Endothelial cell of umbilical vein (primary cell): Measurements from ENCODE around the gene FSTL4. TPM values are rescaled to one million over a fixed set of nuclear protein-coding genes. Genes with fewer than 3 reads are reported as not detected.

Experiments used
- BruUV-seq: library from RNA; stranded (reverse); fragments of 400-500 nt; replicated peaks from 2 replicates; lab custom pipeline; 2021; lab: Mats Ljungman, UMichigan
- CTCF ChIA-PET: fragments of 300-600, 350-600 bp; sonication (Branson Sonifier 250); formaldehyde crosslinking; loops from one replicate; lab custom pipeline; 2021; ENCODE audit warnings: antibody characterized with exemption, inconsistent platforms; lab: Charles Lee
- POLR2A ChIA-PET: fragments of 300-600, 350-600 bp; sonication (Branson Sonifier 250); formaldehyde crosslinking; loops from one replicate; lab custom pipeline; 2021; ENCODE audit warnings: antibody characterized with exemption, inconsistent platforms; lab: Charles Lee
- DNase-seq: peaks from one replicate; pipeline ENCODE4 v3.0.0-alpha.2; 2011; ENCODE audit warnings: low read depth, low spot score
- FAIRE-seq: peaks from 2 replicates; lab custom pipeline; 2011; peaks lifted over from hg19 to GRCh38; lab: Jason Lieb, UNC
- H2AFZ ChIP-seq: 2 replicates; pipeline ENCODE4 v1.6.0; 2012; ENCODE audit warnings: low read depth, low read length, control low read depth, inconsistent platforms
- H3K27ac ChIP-seq: 2 replicates; pipeline ENCODE4 v1.5.1; 2011; ENCODE audit warnings: low read depth, mild to moderate bottlenecking, control low read depth, low read length, moderate library complexity; ENCODE audit not compliant: insufficient read depth
- H3K27me3 ChIP-seq, 2 experiments: 2 replicates each; pipeline versions ENCODE4 v1.6.0 to v1.6.1; 2011; ENCODE audit warnings: low read length in 2 of 2, mixed read lengths in 1 of 2; ENCODE audit not compliant: control insufficient read depth in 2 of 2, insufficient read depth in 2 of 2
- H3K36me3 ChIP-seq, 2 experiments: 2 replicates in 1 of 2; 3 replicates in 1 of 2; pipeline ENCODE4 v1.5.1; 2011; ENCODE audit warnings: low read length in 2 of 2, mild to moderate bottlenecking in 1 of 2, moderate library complexity in 1 of 2; ENCODE audit not compliant: control insufficient read depth in 2 of 2, insufficient read depth in 2 of 2; ENCODE audit errors: extremely low read depth in 1 of 2
- H3K4me1 ChIP-seq: 3 replicates; pipeline ENCODE4 v1.5.1; 2011; ENCODE audit warnings: mild to moderate bottlenecking, low read length; ENCODE audit not compliant: control insufficient read depth, insufficient read depth; ENCODE audit errors: extremely low read depth
- H3K4me2 ChIP-seq: 2 replicates; pipeline ENCODE4 v1.6.1; 2011; ENCODE audit warnings: low read length, control low read depth, mixed read lengths; ENCODE audit not compliant: insufficient read depth
- H3K4me3 ChIP-seq, 3 experiments: fragments of 200-600 bp in 1 of 3; sonication (generic), shearing (Covaris generic) in 1 of 3; replicated peaks in 1 of 3; 2 replicates each; pipeline ENCODE4 v1.5.1; 2011 to 2016; ENCODE audit warnings: control low read depth in 3 of 3, low read length in 3 of 3, mild to moderate bottlenecking in 2 of 3, inconsistent platforms in 1 of 3, low read depth in 1 of 3, moderate library complexity in 1 of 3; ENCODE audit not compliant: insufficient read depth in 1 of 3
- H3K79me2 ChIP-seq: 2 replicates; pipeline ENCODE4 v1.6.0; 2012; ENCODE audit warnings: low read length, inconsistent platforms; ENCODE audit not compliant: control insufficient read depth, insufficient read depth
- H3K9ac ChIP-seq: replicated peaks from 2 replicates; pipeline ENCODE3; 2011; ENCODE audit warnings: low read length, control low read depth; ENCODE audit not compliant: insufficient read depth; ENCODE audit errors: extremely low read depth
- H3K9me1 ChIP-seq: replicated peaks from 3 replicates; pipeline ENCODE4 v1.6.0; 2011; ENCODE audit warnings: mild to moderate bottlenecking, low read length; ENCODE audit not compliant: control insufficient read depth, insufficient read depth; ENCODE audit errors: extremely low read depth
- H3K9me3 ChIP-seq: replicated peaks from 2 replicates; pipeline ENCODE4 v1.5.1; 2012; ENCODE audit warnings: low read length, inconsistent platforms; ENCODE audit not compliant: control insufficient read depth, insufficient read depth
- H4K20me1 ChIP-seq: replicated peaks from 2 replicates; pipeline ENCODE3; 2011; ENCODE audit warnings: mild to moderate bottlenecking, low read length; ENCODE audit not compliant: control insufficient read depth, insufficient read depth; ENCODE audit errors: extremely low read depth
- CTCF ChIP-seq, 2 donors: IDR thresholded peaks; 1 replicate in 1 of 2; 2 replicates in 1 of 2; pipeline ENCODE4 v1.5.1; 2011; ENCODE audit warnings: low read length in 2 of 2, mild to moderate bottlenecking in 2 of 2, moderate library complexity in 2 of 2, control low read depth in 1 of 2, inconsistent platforms in 1 of 2, low read depth in 1 of 2; ENCODE audit not compliant: insufficient read depth in 1 of 2; ENCODE audit errors: extremely low read depth in 1 of 2
- EZH2 ChIP-seq: IDR thresholded peaks from 2 replicates; pipeline ENCODE4 v1.6.1; 2012; ENCODE audit warnings: borderline replicate concordance, low read depth, mild to moderate bottlenecking, moderate library complexity, low read length, inconsistent platforms; ENCODE audit not compliant: severe bottlenecking
- FOS ChIP-seq: IDR thresholded peaks from 2 replicates; pipeline ENCODE4 v1.6.1; 2011; ENCODE audit warnings: mild to moderate bottlenecking, low read length, moderate library complexity, borderline replicate concordance; ENCODE audit not compliant: insufficient read depth
- GATA2 ChIP-seq: IDR thresholded peaks from 2 replicates; pipeline ENCODE4 v1.7.0; 2011; ENCODE audit warnings: low read depth, mild to moderate bottlenecking, moderate library complexity, mixed read lengths, low read length; ENCODE audit not compliant: insufficient read length, insufficient read depth
- JUN ChIP-seq: IDR thresholded peaks from 2 replicates; pipeline ENCODE4 v1.6.1; 2011; ENCODE audit warnings: borderline replicate concordance, low read depth; ENCODE audit not compliant: insufficient read length, insufficient read depth
- MAX ChIP-seq: IDR thresholded peaks from 2 replicates; pipeline ENCODE4 v1.6.1; 2011; ENCODE audit not compliant: insufficient read depth, insufficient read length
- MYC ChIP-seq: IDR thresholded peaks from one replicate; pipeline ENCODE4 v1.6.1; 2011; ENCODE audit warnings: mild to moderate bottlenecking, low read depth, low read length
- POLR2A ChIP-seq: IDR thresholded peaks from 2 replicates; pipeline ENCODE4 v1.6.1; 2012; ENCODE audit warnings: low read depth, mild to moderate bottlenecking, control low read depth, low read length
- POLR2AphosphoS5 ChIP-seq: IDR thresholded peaks from 2 replicates; pipeline ENCODE4 v1.6.1; 2012; ENCODE audit warnings: low read depth, mild to moderate bottlenecking, control low read depth, low read length, moderate library complexity; ENCODE audit not compliant: insufficient read depth
- dilution Hi-C: fragments of 300-500 bp; cut with MboI; formaldehyde crosslinking; loops from one replicate; pipeline ENCODE4 v1.15.0; 2019; ENCODE audit warnings: low sequenced_read_pairs; ENCODE audit not compliant: extremely low pct_ligation_motif_present
- intact Hi-C: fragments of 100-400 bp; cut with micrococcal nuclease; formaldehyde crosslinking; loops from one replicate; pipeline ENCODE4 v1.10.0; 2022
- polyA plus RNA-seq, 4 experiments: library from polyadenylated mRNA; depleted of rRNA in 3 of 4; stranded (reverse) in 3 of 4; unstranded in 1 of 4; fragments of >200 nt; gene quantifications; 2 replicates each; pipeline versions ENCODE4 v1.2.1 to v1.2.3, GENCODE V29; 2011 to 2012; ENCODE audit warnings: missing spikeins in 1 of 4
- total RNA-seq: library from RNA; stranded (reverse); gene quantifications from 2 replicates; pipeline ENCODE4 v1.2.3, GENCODE V29; 2021

Gene FSTL4
- total and polyA plus RNA-seq, 2 donors (not counting 3 experiments of a cell fraction or from before 2014, with no cell fraction given) = 0.18 TPM; not detected in 1

- TF ChIP-seq JUN (no peak), POLR2A (no peak), MAX (no peak), MYC (no peak), POLR2AphosphoS5 (no peak), FOS (no peak), CTCF (IDR thresholded peaks at IDR 0.05; ENCODE audit: extremely low read depth in 1 of 2, insufficient read depth in 1 of 2, low read depth in 1 of 2, low read length in 2 of 2) (no peak), EZH2 (no peak), GATA2 (no peak)
- H3K4me1 ChIP-seq = peaks cover 9% of the 10 kb centered on the region
- H3K27ac ChIP-seq = no peak overlapping the region
- H3K9me1 ChIP-seq = no peaks in the 10 kb centered on the region
- H3K9me3 ChIP-seq = no peaks in the 10 kb centered on the region
- dilution Hi-C loops = no loop called here
- CTCF ChIA-PET = interaction anchor here (0.9 to 1.0 kb wide), 2 partner anchors 27 to 31 kb away, joined by 3 to 5 read pairs; no protein-coding TSS in a partner anchor
- BruUV-seq = no TSS peak
- H3K4me2 ChIP-seq = no peak overlapping the region
- no peaks in the 10 kb centered on the region for H3K79me2 ChIP-seq
- no peak overlapping the region for H3K9ac ChIP-seq
- H3K36me3 ChIP-seq = no peaks in the 10 kb centered on the region
- H3K27me3 ChIP-seq = peaks cover 0 to 2% of the 10 kb centered on the region in 2 experiments
- FAIRE-seq (no peak), DNase-seq (no peak)
- no peaks in the 10 kb centered on the region for H4K20me1 ChIP-seq
- POLR2A ChIA-PET = no interaction called here
- no peak overlapping the region for H2AFZ ChIP-seq
- no peak overlapping the region for H3K4me3 ChIP-seq
- intact Hi-C loops = no loop called here
Observed at GRCh38 chr5:133454442-133454841, 157.9 kb downstream of the FSTL4 start.
